Spinal cord (tissue), 10 donors: ENCODE results near the gene FMO1. TPM values are rescaled to one million over a fixed set of nuclear protein-coding genes. Genes with fewer than 3 reads are reported as not detected.
"Not testable (repeated sequence)": the region's sequence is repeated elsewhere in the genome, so short reads cannot be mapped to it uniquely, and the experiment has no call there.

ENCODE experiments used
- DNase-seq, 6 donors: peaks; one replicate each; pipeline versions ENCODE4 v3.0.0 to v3.0.0-alpha.2; 2013 to 2015; ENCODE audit warnings: low spot score in 6 of 6, low read depth in 4 of 6
- H3K27ac ChIP-seq: one replicate; pipeline ENCODE4 v1.5.1; 2013; ENCODE audit warnings: low read depth, low read length, control low read depth
- H3K27me3 ChIP-seq: one replicate; pipeline ENCODE4 v1.6.1; 2013; ENCODE audit warnings: low read length; ENCODE audit not compliant: control insufficient read depth, insufficient read depth
- H3K36me3 ChIP-seq: one replicate; pipeline ENCODE4 v1.6.1; 2013; ENCODE audit warnings: low read length; ENCODE audit not compliant: control insufficient read depth, insufficient read depth
- H3K4me1 ChIP-seq: one replicate; pipeline ENCODE4 v1.6.1; 2013; ENCODE audit warnings: low read length; ENCODE audit not compliant: control insufficient read depth, insufficient read depth
- H3K4me3 ChIP-seq: one replicate; pipeline ENCODE4 v1.5.1; 2013; ENCODE audit warnings: low read depth, low read length, control low read depth
- H3K9me3 ChIP-seq: one replicate; pipeline ENCODE4 v1.6.1; 2013; ENCODE audit warnings: low read length; ENCODE audit not compliant: control insufficient read depth, insufficient read depth
- WGBS: methylation state at CpG from one replicate; pipeline ENCODE4 v1.1.5; 2013; ENCODE audit warnings: missing lambda C conversion rate; ENCODE audit not compliant: insufficient coverage; 5-methylcytosine and 5-hydroxymethylcytosine counted together
- polyA plus RNA-seq, 2 donors: library from polyadenylated mRNA; unstranded; fragments of 120-200 nt; gene quantifications; one replicate each; pipeline ENCODE4 v1.2.1, GENCODE V29; 2013; ENCODE audit not compliant: insufficient read length in 2 of 2
- total RNA-seq, 2 donors: library from RNA; depleted of rRNA in 1 of 2; stranded (reverse); fragments of 120-200 nt in 1 of 2; fragments of >200 nt in 1 of 2; gene quantifications; one replicate each; pipeline versions ENCODE4 v1.2.3 to v1.2.4, GENCODE V29; 2013 to 2014
- donor health status: healthy.

Gene FMO1
- total and polyA plus RNA-seq, 4 donors, result 3.0 to 75.7 (median 30.1) TPM

- Histone ChIP-seq H3K4me1 (no peaks in the 10 kb centered on the region), H3K4me3 (no peak overlapping the region), H3K36me3 (no peaks in the 10 kb centered on the region), H3K9me3 (no peaks in the 10 kb centered on the region), H3K27me3 (no peaks in the 10 kb centered on the region), H3K27ac (no peak overlapping the region)
- WGBS, result 71% methylated on average over 1 of the region's 1 CpG
- DNase-seq, result no peak
Observed at GRCh38 chr1:171267391-171267790, 19.1 kb downstream of the FMO1 start.

GRCh38 chr1:171270806-171271205, 22.5 kb downstream of the FMO1 start:
- WGBS, result 100% methylated on average over 1 of the region's 2 CpGs
- no peak for DNase-seq

DNA sequence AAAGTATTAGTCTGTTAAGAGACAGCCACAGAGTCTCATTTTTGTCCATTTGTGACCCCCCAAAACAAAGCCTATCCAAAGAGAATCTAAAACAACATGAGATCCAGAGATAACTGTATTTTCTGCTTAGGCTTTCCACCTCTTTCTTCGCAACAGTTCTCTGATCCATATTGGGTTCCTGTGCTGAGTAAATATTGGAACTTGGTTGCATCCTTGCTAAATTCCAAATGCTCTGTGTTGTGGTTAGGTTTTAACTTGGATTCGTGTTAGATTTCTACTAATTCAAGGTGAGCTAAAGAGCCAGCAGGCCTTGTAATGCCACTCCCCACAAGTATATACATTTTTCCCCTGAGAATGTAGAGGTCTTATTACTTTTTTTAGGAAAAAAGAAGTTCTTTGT, 29.2 kb downstream of the FMO1 start:
- DNase-seq, result no peak
- H3K27me3 ChIP-seq, result no peaks in the 10 kb centered on the region
- no peaks in the 10 kb centered on the region for H3K9me3 ChIP-seq
- H3K36me3 ChIP-seq, result no peaks in the 10 kb centered on the region
- no peak overlapping the region for H3K4me3 ChIP-seq
- whole genome bisulfite sequencing, result no CpG with 5 or more reads among the region's 2 CpGs
- H3K27ac ChIP-seq, result no peak overlapping the region
- no peaks in the 10 kb centered on the region for H3K4me1 ChIP-seq

More at GRCh38 chr1:171270806-171271205, 22.5 kb downstream of the FMO1 start:
- H3K4me1 ChIP-seq, result no peaks in the 10 kb centered on the region
- no peak overlapping the region for H3K27ac ChIP-seq
- H3K36me3 ChIP-seq, result no peaks in the 10 kb centered on the region
- no peak overlapping the region for H3K4me3 ChIP-seq
- H3K27me3 ChIP-seq, result no peaks in the 10 kb centered on the region
- no peaks in the 10 kb centered on the region for H3K9me3 ChIP-seq

- Histone ChIP-seq H3K9me3 (no peaks in the 10 kb centered on the region), H3K4me3 (no peak overlapping the region), H3K27me3 (no peaks in the 10 kb centered on the region), H3K36me3 (no peaks in the 10 kb centered on the region), H3K4me1 (no peaks in the 10 kb centered on the region), H3K27ac (no peak overlapping the region)
- no peak for DNase-seq
- 70% methylated on average over 1 of the region's 2 CpGs for WGBS
Observed at GRCh38 chr1:171279234-171279633, 30.9 kb downstream of the FMO1 start.

DNA sequence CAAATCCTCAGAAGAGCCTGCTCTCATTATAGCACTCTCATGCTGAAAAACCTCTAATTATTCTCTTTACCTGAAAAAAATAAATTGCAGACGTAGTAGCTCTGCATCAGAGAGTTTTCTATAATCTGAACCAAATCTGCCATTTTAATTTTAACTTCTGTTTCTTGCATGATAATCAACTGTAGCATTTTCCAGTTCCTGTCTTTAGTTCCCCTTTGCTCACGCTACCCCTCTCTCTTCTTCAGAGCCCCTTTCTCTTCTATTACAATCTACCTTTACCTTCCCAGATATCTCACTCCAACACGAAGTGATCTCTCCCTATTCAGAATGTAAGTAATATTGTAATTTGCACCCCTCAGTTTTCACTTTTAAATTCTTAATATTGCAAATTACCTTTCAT, 31.4 kb downstream of the FMO1 start:
- Histone ChIP-seq H3K9me3 (no peaks in the 10 kb centered on the region), H3K36me3 (no peaks in the 10 kb centered on the region), H3K4me3 (no peak overlapping the region), H3K4me1 (no peaks in the 10 kb centered on the region), H3K27ac (no peak overlapping the region), H3K27me3 (no peaks in the 10 kb centered on the region)
- WGBS, result 90% methylated on average over 2 of the region's 3 CpGs
- DNase-seq, result no peak

DNA sequence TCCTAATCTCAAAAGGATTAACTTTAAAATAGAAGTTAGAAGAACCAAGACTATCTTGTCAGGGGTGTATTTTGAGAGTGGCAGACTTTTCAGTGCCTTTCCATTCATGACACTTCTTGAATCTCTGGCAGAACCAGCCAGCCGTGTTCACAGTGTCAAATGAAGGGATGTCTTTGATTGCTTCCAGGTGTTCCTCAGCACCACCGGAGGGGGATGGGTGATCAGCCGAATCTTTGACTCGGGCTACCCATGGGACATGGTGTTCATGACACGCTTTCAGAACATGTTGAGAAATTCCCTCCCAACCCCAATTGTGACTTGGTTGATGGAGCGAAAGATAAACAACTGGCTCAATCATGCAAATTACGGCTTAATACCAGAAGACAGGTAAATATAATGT, 32.3 kb downstream of the FMO1 start:
- no peaks in the 10 kb centered on the region for H3K9me3 ChIP-seq
- H3K27ac ChIP-seq, result no peak overlapping the region
- DNase-seq, result no peak
- H3K36me3 ChIP-seq, result no peaks in the 10 kb centered on the region
- H3K27me3 ChIP-seq, result no peaks in the 10 kb centered on the region
- no peaks in the 10 kb centered on the region for H3K4me1 ChIP-seq
- 100% methylated on average over 4 of the region's 7 CpGs for WGBS
- no peak overlapping the region for H3K4me3 ChIP-seq

DNA sequence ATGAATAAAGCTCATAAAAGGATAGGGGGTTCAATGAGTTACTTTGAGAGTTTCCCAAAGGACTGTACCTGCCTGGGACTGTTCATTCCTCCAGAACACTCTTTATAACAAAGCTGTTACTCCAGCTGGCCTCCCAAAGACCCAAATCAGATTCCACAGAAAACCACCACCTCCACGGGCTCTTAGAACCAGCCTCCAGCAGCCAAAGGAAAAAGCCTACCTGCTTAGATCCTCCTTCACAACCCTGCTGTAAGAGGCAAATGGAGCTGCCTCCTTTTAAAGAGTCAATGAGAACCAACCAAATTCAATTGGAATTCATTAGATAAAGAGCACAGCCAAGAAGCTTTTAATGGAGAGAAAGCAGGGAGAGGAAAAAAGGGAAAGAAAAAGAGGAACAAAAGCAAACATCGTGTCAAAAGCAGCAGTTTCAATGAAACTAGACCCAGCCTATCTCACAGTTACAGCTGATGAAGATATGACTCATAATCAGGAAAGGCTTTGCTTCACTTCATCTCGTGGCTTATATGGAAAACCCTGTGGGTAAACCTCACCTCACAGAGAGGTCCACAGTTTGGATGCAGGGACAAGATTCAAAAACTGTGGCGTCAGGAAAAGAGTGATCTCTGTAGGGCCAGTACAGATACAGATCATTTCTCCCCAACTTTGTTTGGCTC, 37.9 kb downstream of the FMO1 start:
- H3K27me3 ChIP-seq, result no peaks in the 10 kb centered on the region
- WGBS, result 83% methylated on average over 3 of the region's 4 CpGs
- no peak for DNase-seq
- no peaks in the 10 kb centered on the region for H3K4me1 ChIP-seq
- H3K36me3 ChIP-seq, result no peaks in the 10 kb centered on the region
- H3K4me3 ChIP-seq, result no peak overlapping the region
- H3K9me3 ChIP-seq, result no peaks in the 10 kb centered on the region
- no peak overlapping the region for H3K27ac ChIP-seq

GRCh38 chr1:171290621-171291020, 42.3 kb downstream of the FMO1 start:
- Histone ChIP-seq H3K27me3 (no peaks in the 10 kb centered on the region), H3K9me3 (no peaks in the 10 kb centered on the region), H3K4me1 (no peaks in the 10 kb centered on the region), H3K27ac (no peak overlapping the region), H3K36me3 (no peaks in the 10 kb centered on the region), H3K4me3 (no peak overlapping the region)
- 82% methylated on average over 2 of the region's 2 CpGs for WGBS
- DNase-seq, result no peak

GRCh38 chr1:171292799-171293198, 44.5 kb downstream of the FMO1 start:
- Histone ChIP-seq H3K4me1 (no peaks in the 10 kb centered on the region), H3K27me3 (no peaks in the 10 kb centered on the region), H3K27ac (no peak overlapping the region), H3K4me3 (no peak overlapping the region), H3K36me3 (no peaks in the 10 kb centered on the region), H3K9me3 (no peaks in the 10 kb centered on the region)
- WGBS, result 38% methylated on average over 1 of the region's 1 CpG
- peak in 1 of 6 donors; percentile 15 for DNase-seq

DNA sequence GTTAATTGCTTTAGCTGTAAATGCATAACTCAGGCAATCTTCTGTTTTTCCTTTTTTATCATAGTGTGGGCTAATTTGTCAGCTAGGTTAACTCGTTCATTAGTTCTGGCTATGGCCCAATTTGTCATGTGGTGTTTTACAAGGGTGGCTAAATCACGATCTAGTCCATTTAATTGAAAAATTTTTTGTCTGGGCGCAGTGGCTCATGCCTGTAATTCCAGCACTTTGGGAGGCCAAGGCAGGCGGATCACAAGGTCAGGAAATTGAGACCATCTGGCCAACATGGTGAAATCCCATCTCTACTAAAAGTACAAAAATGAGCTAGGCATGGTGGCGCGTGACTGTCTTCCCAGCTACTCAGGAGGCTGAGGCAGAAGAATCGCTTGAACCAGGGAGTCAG, 47.1 kb downstream of the FMO1 start:
- 88% methylated on average over 6 of the region's 7 CpGs for WGBS
- H3K27me3 ChIP-seq, result not testable (repeated sequence)

More for the DNA sequence above, 47.1 kb downstream of the FMO1 start:
- not testable (repeated sequence) for H3K36me3 ChIP-seq, H3K4me1 ChIP-seq, H3K4me3 ChIP-seq, H3K9me3 ChIP-seq, DNase-seq, H3K27ac ChIP-seq
